Measurements from ENCODE around the gene PHACTR3.

The PHACTR3 gene

GRCh38 chr20:59748619-59749191, 144.4 kb downstream of the PHACTR3 start:
- DNase-seq (ENCODE audit: low spot score): no peak
- TF ChIP-seq, protein P1, sequence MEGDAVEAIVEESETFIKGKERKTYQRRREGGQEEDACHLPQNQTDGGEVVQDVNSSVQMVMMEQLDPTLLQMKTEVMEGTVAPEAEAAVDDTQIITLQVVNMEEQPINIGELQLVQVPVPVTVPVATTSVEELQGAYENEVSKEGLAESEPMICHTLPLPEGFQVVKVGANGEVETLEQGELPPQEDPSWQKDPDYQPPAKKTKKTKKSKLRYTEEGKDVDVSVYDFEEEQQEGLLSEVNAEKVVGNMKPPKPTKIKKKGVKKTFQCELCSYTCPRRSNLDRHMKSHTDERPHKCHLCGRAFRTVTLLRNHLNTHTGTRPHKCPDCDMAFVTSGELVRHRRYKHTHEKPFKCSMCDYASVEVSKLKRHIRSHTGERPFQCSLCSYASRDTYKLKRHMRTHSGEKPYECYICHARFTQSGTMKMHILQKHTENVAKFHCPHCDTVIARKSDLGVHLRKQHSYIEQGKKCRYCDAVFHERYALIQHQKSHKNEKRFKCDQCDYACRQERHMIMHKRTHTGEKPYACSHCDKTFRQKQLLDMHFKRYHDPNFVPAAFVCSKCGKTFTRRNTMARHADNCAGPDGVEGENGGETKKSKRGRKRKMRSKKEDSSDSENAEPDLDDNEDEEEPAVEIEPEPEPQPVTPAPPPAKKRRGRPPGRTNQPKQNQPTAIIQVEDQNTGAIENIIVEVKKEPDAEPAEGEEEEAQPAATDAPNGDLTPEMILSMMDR (IDR thresholded peaks at IDR 0.05): no peak
- H3K27ac ChIP-seq: peak overlapping the region in 1 of 2 donors; percentile 28
- no peak overlapping the region for H3K4me3 ChIP-seq

DNA sequence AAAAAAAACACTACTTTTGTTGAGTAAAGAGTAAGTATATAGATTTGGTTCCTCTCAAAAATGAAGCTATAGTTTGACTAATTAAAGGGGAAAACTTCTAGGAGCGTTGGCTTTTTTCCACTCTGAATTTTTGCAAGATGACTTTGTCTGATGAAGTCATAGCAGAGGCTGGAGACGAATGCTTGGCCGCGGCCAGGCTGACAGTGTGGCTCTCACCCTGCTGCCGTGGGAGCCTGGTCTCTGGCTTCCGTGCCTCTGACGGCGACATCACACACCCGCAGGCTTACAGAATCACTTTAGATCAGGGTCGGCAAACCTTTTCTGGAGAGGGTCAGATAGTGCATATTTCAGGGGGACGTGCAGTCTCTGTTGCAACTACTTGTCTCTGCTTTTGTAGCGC, 145.0 kb downstream of the PHACTR3 start:
- H3K4me3 ChIP-seq: peak overlapping the region; percentile 23
- DNase-seq (ENCODE audit: low spot score): no peak
- peak overlapping the region in 1 of 2 donors; percentile 28 for H3K27ac ChIP-seq
- TF ChIP-seq, protein P1 (IDR thresholded peaks at IDR 0.05): no peak

DNA sequence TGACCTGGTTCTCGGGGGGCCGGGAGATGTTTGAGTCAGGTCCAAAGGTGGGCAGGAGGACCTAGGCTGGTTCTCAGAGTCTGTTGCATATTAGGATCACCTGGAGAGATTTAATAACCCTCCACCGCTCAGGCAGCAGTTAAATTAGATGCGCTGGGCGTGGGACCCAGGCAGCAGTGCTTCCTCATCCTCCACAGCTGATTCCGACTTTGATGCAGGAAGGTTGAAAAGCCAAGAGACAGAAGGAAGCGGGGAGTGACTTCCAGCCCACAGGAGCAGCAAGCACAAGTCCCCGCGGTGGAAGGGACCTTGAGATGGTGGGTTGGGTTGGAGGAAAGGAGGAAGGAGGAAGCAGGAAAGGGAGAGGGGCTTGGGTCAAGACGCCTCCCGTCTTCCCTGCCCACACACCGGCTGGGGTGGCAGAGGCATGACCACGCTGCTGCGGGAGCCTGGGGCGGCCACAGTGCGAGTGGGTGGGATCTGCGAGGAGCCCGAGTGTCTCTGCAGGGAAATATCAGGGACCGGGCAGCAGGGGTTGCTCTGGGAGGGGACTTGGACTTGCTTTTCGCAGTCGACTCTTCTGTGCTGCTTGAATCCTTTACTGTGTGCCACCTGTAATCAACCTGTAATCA, 146.0 kb downstream of the PHACTR3 start:
- TF ChIP-seq, protein P1 (IDR thresholded peaks at IDR 0.05): no peak
- Histone ChIP-seq H3K27ac (no peak overlapping the region), H3K4me3 (no peak overlapping the region)
- no peak for DNase-seq (ENCODE audit: low spot score)

- TF ChIP-seq, protein P1 (IDR thresholded peaks at IDR 0.05): peak; percentile 74
- Histone ChIP-seq H3K4me3 (no peak overlapping the region), H3K27ac (no peak overlapping the region)
- no peak for DNase-seq (ENCODE audit: low spot score)
Measured at GRCh38 chr20:59751075-59751711, 146.9 kb downstream of the PHACTR3 start.

GRCh38 chr20:59752101-59752586, 147.8 kb downstream of the PHACTR3 start:
- DNase-seq (ENCODE audit: low spot score): no peak
- TF ChIP-seq, protein P1 (IDR thresholded peaks at IDR 0.05): no peak
- Histone ChIP-seq H3K4me3 (no peak overlapping the region), H3K27ac (no peak overlapping the region)

DNA sequence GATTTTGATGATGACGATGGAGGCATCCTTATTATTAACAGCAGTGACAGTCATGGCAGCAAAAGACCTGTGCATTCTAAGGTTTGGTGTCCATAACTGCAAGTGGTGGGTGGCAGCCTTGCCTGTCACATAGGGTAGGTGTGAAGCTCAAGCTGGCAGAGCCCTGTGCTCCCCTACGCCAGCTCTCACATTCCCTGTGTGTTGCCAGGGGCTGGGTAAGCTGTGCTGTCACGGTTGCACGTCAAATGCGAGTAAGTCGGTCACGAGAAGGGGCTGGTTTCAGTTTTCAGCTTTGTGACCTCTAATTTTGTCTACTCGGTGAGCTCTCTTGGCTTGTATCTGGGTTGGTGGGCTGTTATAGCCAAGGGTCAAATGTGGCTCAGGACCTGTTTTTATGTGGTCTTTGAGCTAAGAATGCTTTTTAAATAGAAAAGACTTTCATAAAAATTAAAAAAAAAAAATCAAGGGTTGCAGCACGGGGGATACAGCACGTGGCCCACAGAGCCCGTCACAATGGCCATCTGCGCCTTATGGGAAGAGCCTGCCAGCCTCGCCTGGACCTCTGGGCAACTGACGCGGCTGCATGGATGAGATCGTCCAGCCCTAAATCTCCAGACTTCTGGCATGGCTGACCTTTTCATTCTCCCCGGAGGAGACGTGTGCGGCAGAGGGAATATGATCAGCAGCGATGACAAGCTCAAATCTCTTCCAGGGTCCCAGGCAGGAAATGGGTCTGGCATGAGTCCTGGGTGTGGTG, 148.5 kb downstream of the PHACTR3 start:
- no peak overlapping the region for H3K4me3 ChIP-seq
- DNase-seq (ENCODE audit: low spot score): no peak
- H3K27ac ChIP-seq: no peak overlapping the region
- TF ChIP-seq, protein P1 (IDR thresholded peaks at IDR 0.05): no peak

Measured in coronary artery (tissue), 2 donors.